Measurements from ENCODE around the gene ABHD11.
"Not testable (repeated sequence)": the region's sequence is repeated elsewhere in the genome, so short reads cannot be mapped to it uniquely, and the experiment has no call there.

ABHD11 gene

GRCh38 chr7:73742753-73743641 is 4.4 kb upstream of the ABHD11 start:
- DNase-seq (ENCODE audit: low read depth), result no peak

GRCh38 chr7:73742338-73742752 is 3.7 kb upstream of the ABHD11 start:
- no peak for DNase-seq (ENCODE audit: low read depth)

GRCh38 chr7:73741600-73741999 is 3.0 kb upstream of the ABHD11 start:
- no peak for DNase-seq (ENCODE audit: low read depth)

GRCh38 chr7:73740771-73741170 is 2.2 kb upstream of the ABHD11 start:
- no peak for DNase-seq (ENCODE audit: low read depth)

- DNase-seq (ENCODE audit: low read depth), result no peak
These were observed 1.6 kb upstream of the ABHD11 start for GRCh38 chr7:73740212-73740611.

- DNase-seq (ENCODE audit: low read depth), result no peak
These were observed 775 bp upstream of the ABHD11 start for GRCh38 chr7:73739387-73739767.

GRCh38 chr7:73738220-73738611 is 386 bp downstream of the ABHD11 start:
- peak; percentile 48 for DNase-seq (ENCODE audit: low read depth)

GRCh38 chr7:73737491-73738219 is 947 bp downstream of the ABHD11 start:
- no peak for DNase-seq (ENCODE audit: low read depth)

- no peak for DNase-seq (ENCODE audit: low read depth)
These were observed 1.7 kb downstream of the ABHD11 start for GRCh38 chr7:73736885-73737284.

- no peak for DNase-seq (ENCODE audit: low read depth)
These were observed 3.1 kb downstream of the ABHD11 start for GRCh38 chr7:73735528-73735905.

- peak; percentile 94 for DNase-seq (ENCODE audit: low read depth)
These were observed 3.7 kb downstream of the ABHD11 start for GRCh38 chr7:73734619-73735527.

GRCh38 chr7:73732397-73732796 is 6.2 kb downstream of the ABHD11 start:
- no peak for DNase-seq (ENCODE audit: low read depth)

- no peak for DNase-seq (ENCODE audit: low read depth)
These were observed 8.1 kb downstream of the ABHD11 start for GRCh38 chr7:73730485-73730884.

- DNase-seq (ENCODE audit: low read depth), result no peak
These were observed 10.1 kb downstream of the ABHD11 start for GRCh38 chr7:73728551-73728950.

GRCh38 chr7:73727952-73728351 is 10.7 kb downstream of the ABHD11 start:
- DNase-seq (ENCODE audit: low read depth), result no peak

GRCh38 chr7:73726083-73726466 is 12.5 kb downstream of the ABHD11 start:
- no peak for DNase-seq (ENCODE audit: low read depth)

GRCh38 chr7:73723813-73724212 is 14.8 kb downstream of the ABHD11 start:
- no peak for DNase-seq (ENCODE audit: low read depth)

GRCh38 chr7:73722785-73723184 is 15.8 kb downstream of the ABHD11 start:
- DNase-seq (ENCODE audit: low read depth), result no peak

GRCh38 chr7:73722182-73722581 is 16.4 kb downstream of the ABHD11 start:
- DNase-seq (ENCODE audit: low read depth), result not testable (repeated sequence)

GRCh38 chr7:73721377-73721817 is 17.2 kb downstream of the ABHD11 start:
- peak; percentile 65 for DNase-seq (ENCODE audit: low read depth)

GRCh38 chr7:73720443-73720842 is 18.2 kb downstream of the ABHD11 start:
- DNase-seq (ENCODE audit: low read depth), result not testable (repeated sequence)

- DNase-seq (ENCODE audit: low read depth), result no peak
These were observed 18.8 kb downstream of the ABHD11 start for GRCh38 chr7:73719806-73720169.
